ENCODE results near the gene UNC5B. TPM values are rescaled to one million over a fixed set of nuclear protein-coding genes. Genes with fewer than 3 reads are reported as not detected.

UNC5B gene
- total RNA-seq, 1 experiment from 2014 or later: 80.5 TPM

DNA sequence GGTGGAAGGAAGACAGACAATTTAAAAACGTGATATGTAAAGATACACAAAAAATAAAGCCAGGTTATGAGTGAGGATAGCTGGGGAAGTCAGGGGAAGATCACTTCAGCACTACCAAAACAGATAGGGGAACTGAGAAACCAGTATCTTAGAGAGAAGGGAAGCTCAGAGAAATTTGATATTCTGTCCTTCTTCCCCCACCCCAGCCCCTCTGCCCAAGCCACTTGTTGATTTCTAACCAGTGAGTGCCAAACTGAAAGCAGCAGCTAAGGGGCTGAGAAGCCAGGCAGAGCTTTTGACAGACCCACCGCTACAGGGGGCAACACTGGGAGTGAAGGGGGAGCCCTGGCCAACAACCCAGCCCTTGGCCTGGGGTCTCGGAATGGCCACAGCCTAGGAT is 97.5 kb downstream of the UNC5B start:
- TSS peak; percentile 4 for BruUV-seq (replicated peaks)
- ChIA-PET POLR2A (no interaction called here), CTCF (interaction anchor here (0.6 to 3.3 kb wide), 4 partner anchors 9 to 307 kb away, joined by 3 to 19 read pairs (median 5); partner anchors contain the start of gene SLC29A3)
- TF ChIP-seq, protein P1, sequence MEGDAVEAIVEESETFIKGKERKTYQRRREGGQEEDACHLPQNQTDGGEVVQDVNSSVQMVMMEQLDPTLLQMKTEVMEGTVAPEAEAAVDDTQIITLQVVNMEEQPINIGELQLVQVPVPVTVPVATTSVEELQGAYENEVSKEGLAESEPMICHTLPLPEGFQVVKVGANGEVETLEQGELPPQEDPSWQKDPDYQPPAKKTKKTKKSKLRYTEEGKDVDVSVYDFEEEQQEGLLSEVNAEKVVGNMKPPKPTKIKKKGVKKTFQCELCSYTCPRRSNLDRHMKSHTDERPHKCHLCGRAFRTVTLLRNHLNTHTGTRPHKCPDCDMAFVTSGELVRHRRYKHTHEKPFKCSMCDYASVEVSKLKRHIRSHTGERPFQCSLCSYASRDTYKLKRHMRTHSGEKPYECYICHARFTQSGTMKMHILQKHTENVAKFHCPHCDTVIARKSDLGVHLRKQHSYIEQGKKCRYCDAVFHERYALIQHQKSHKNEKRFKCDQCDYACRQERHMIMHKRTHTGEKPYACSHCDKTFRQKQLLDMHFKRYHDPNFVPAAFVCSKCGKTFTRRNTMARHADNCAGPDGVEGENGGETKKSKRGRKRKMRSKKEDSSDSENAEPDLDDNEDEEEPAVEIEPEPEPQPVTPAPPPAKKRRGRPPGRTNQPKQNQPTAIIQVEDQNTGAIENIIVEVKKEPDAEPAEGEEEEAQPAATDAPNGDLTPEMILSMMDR (IDR thresholded peaks at IDR 0.05; ENCODE audit: unreplicated experiment): no peak
- Mint-ChIP-seq H3K4me1 (ENCODE audit: insufficient read depth, unreplicated experiment) (peaks cover 11% of the 10 kb centered on the region), H3K36me3 (ENCODE audit: insufficient read depth, unreplicated experiment) (peaks cover 14% of the 10 kb centered on the region), H3K27me3 (ENCODE audit: insufficient read depth, unreplicated experiment) (no peaks in the 10 kb centered on the region), H3K27ac (ENCODE audit: low read depth, unreplicated experiment) (no peak overlapping the region), H3K4me3 (ENCODE audit: unreplicated experiment) (no peak overlapping the region), H3K9me3 (ENCODE audit: unreplicated experiment) (peaks cover 5% of the 10 kb centered on the region)
- intact Hi-C loops (cut with micrococcal nuclease): loop anchor here (5.0 to 10.0 kb wide), 3 partner anchors 387 to 735 kb away; no protein-coding TSS in a partner anchor
- DNase-seq (ENCODE audit: unreplicated experiment): no peak

DNA sequence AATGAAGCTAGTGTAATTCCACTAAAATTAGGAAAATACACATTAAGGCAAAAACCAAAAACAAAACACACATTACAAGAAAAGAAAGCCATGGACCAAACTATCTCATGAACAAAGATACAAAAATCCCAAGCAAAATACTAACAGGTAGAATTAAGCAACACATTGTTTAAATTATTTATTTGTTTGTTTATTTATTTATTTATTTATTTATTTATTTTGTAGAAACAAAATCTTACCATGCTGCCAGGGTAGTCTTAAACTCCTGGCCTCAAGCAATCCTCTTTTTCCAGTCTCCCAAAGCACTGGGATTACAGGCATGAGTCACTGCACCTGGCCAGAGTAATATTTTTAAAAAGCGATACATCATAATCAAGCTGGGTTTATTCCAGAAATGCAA is 99.8 kb downstream of the UNC5B start:
- CTCF ChIA-PET: interaction anchor here (0.5 to 10.9 kb wide), 10 partner anchors 8 to 732 kb away, joined by 3 to 169 read pairs (median 4); no protein-coding TSS in a partner anchor
- H3K4me3 Mint-ChIP-seq (ENCODE audit: unreplicated experiment): no peak overlapping the region
- TF ChIP-seq, protein P1 (IDR thresholded peaks at IDR 0.05; ENCODE audit: unreplicated experiment): no peak
- no peaks in the 10 kb centered on the region for H3K36me3 Mint-ChIP-seq (ENCODE audit: insufficient read depth, unreplicated experiment)
- BruUV-seq (replicated peaks): no TSS peak
- intact Hi-C loops (cut with micrococcal nuclease): loop anchor here (5.0 to 10.0 kb wide), 3 partner anchors 385 to 733 kb away; no protein-coding TSS in a partner anchor
- POLR2A ChIA-PET: interaction anchor here (1.0 kb wide), 2 partner anchors 42 to 66 kb away, joined by 3 to 4 read pairs; no protein-coding TSS in a partner anchor
- H3K4me1 Mint-ChIP-seq (ENCODE audit: insufficient read depth, unreplicated experiment): peaks cover 11% of the 10 kb centered on the region
- H3K9me3 Mint-ChIP-seq (ENCODE audit: unreplicated experiment): peaks cover 5% of the 10 kb centered on the region
- peak; percentile 36 for DNase-seq (ENCODE audit: unreplicated experiment)
- no peak overlapping the region for H3K27ac Mint-ChIP-seq (ENCODE audit: low read depth, unreplicated experiment)
- H3K27me3 Mint-ChIP-seq (ENCODE audit: insufficient read depth, unreplicated experiment): no peaks in the 10 kb centered on the region

DNA sequence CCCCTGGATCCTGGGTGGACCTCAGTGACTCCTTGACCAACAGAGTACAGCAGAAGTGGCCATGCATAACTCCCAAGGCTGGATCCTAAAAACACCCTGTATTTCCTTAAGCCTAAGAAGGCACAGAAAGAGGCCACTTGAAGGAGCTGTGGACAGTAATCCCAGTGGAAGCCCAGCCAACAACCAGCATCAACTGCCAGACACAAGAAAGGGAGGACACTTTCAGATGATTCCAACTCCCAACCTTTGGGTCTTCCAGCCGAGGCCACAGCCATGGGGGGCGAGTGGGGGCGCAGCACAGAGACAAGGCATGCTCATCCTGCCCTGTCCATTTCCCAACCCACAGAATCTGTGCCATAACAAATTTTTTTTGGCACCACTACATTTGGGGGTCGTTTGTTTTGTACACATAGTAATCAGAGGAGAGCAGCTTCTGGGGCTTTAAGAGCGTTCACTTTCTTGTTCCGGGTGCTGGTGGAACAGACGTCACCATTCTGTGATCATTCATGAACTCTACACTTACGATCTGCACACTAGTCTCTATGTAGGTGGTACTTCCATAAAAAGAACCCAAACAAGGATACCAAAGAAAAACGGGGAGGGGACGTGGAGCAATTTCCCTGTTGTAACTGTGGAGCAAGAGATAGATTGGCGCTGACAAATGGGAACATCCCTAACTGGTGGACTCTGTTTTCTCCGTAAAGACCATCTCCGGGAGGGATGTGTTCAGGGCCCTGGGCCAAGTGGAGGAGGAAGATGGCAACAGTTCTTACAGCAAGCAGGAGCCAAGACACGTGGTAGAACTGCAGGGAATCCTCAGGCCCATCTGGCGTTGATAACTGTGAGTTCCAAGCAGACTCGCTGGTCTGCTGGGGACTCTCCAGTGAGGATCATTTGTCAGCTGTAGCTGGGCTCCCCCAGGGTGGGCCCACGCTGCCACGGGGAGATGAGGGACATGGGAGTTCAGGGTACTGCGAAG is 100.7 kb downstream of the UNC5B start:
- Mint-ChIP-seq H3K9me3 (ENCODE audit: unreplicated experiment) (peaks cover 5% of the 10 kb centered on the region), H3K27ac (ENCODE audit: low read depth, unreplicated experiment) (no peak overlapping the region), H3K4me1 (ENCODE audit: insufficient read depth, unreplicated experiment) (peaks cover 11% of the 10 kb centered on the region), H3K36me3 (ENCODE audit: insufficient read depth, unreplicated experiment) (no peaks in the 10 kb centered on the region), H3K4me3 (ENCODE audit: unreplicated experiment) (no peak overlapping the region), H3K27me3 (ENCODE audit: insufficient read depth, unreplicated experiment) (no peaks in the 10 kb centered on the region)
- ChIA-PET CTCF (interaction anchor here (0.6 to 10.9 kb wide), 36 partner anchors 8 to 731 kb away, joined by 3 to 169 read pairs (median 4); no protein-coding TSS in a partner anchor), POLR2A (interaction anchor here (0.6 to 1.0 kb wide), 3 partner anchors 65 to 389 kb away, joined by 3 to 4 read pairs (median 3); no protein-coding TSS in a partner anchor)
- intact Hi-C loops (cut with micrococcal nuclease): loop anchor here (5.0 to 10.0 kb wide), 3 partner anchors 384 to 732 kb away; no protein-coding TSS in a partner anchor
- no peak for DNase-seq (ENCODE audit: unreplicated experiment)
- TF ChIP-seq, protein P1 (IDR thresholded peaks at IDR 0.05; ENCODE audit: unreplicated experiment): no peak
- BruUV-seq (replicated peaks): no TSS peak

All from MCF 10A (cell line).